NCI-H82 treated with DMSO at 0.1 percent for 48 hours (cell line): Measurements from ENCODE around the gene SULT4A1.
"Not testable (repeated sequence)": the region's sequence is repeated elsewhere in the genome, so short reads cannot be mapped to it uniquely, and the experiment has no call there.

Experiments used
- DNase-seq: peaks from one replicate; lab custom pipeline; 2025; ENCODE audit not compliant: unreplicated experiment; lab: John Stamatoyannopoulos, UW

Gene SULT4A1

GRCh38 chr22:43887391-43887790 is 25.1 kb upstream of the SULT4A1 start:
- DNase-seq: no peak

- no peak for DNase-seq
Observed at GRCh38 chr22:43886231-43886630, 23.9 kb upstream of the SULT4A1 start.

- no peak for DNase-seq
Observed at GRCh38 chr22:43885786-43886185, 23.5 kb upstream of the SULT4A1 start.

- no peak for DNase-seq
Observed at GRCh38 chr22:43885319-43885671, 23.0 kb upstream of the SULT4A1 start.

GRCh38 chr22:43884600-43885318 is 22.4 kb upstream of the SULT4A1 start:
- DNase-seq: peak; percentile 8

DNA sequence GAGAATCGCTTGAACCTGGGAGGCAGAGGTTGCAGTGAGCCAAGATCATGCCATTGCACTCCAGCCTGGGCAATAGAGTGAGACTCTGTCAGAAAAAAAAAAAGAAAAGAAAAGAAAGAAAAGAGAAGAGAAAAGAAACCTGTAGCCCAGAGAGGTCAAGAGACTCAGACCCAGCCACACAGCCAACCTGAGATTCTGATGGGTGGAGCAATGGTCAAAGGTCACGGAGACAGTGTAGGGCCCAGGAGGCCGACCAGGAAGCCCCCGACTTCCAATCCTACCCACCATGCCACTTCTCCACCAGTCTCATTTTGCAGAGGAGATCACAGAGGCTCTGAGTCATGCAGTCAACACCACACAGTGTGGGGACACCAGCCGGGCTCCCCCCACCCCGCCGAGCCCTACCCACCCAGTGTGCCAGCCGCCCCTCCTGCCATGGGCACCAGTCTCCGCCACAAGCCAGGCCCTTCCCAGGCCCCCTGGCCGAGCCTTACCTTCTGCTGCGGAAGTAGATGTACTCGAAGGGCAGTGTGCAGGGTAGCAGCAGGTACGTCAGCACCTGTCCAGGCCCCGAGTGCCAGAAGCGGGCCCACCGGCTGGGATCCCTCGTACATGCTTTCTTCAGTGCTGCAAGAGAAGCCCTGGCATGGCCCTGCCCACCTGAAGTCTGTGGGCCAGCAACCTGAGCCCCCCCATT is 21.6 kb upstream of the SULT4A1 start:
- DNase-seq: no peak

- DNase-seq: peak; percentile 34
Observed at GRCh38 chr22:43883012-43883661, 20.8 kb upstream of the SULT4A1 start.

- DNase-seq: no peak
Observed at GRCh38 chr22:43882122-43882767, 19.9 kb upstream of the SULT4A1 start.

- no peak for DNase-seq
Observed at GRCh38 chr22:43881091-43882061, 19.1 kb upstream of the SULT4A1 start.

DNA sequence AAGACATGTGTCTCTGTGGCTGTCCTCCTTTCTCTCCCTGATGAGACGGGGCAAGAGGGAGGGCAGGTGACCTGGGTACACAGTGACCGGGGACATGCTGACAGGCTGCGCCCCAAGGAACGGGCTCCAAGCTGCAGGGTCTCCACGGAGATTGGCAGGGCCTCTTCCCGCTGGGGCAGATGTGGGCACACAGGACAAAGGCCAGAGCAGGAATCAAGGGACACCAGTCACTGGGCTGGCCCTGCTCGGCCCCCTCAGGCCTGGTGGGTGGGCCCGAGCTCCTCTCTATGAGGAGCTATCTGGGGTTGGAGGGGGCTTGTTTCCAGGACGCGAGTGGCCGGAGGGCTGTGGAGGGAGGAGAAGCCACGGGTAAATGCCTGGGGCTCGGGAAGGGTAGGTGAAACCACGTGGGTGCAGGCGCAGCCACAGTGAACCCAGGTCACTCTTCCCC is 18.3 kb upstream of the SULT4A1 start:
- no peak for DNase-seq

DNA sequence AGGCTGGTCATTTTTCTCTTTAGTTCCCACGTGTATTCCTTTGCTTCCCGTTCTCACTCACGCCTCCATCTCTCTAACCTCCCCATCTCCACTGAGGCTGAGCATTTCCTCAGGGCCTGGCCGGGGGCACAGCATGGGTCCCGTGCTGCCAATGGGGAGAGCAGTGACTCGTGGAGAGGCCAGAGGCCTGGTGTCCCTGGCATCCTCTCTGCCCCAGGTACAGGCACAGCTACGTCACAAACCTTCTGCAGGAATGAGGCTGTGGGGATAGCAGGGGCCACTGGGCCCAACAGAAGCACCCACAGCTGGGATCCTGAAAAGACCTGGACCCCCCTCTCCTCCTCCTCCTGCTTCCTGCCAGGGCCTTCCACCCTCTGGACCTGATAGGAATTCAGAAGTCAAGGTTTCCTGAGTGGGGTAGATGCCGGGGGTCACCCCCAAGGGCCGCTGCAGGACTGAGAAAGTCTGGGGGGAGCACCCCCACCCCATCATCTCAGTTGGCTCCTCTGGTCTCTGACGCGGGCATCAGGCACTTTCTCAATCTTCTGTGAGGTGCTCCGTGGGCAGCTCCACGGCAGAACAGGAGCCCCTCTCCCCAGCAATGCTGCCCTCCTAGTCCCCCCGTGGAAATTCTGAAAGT is 17.7 kb upstream of the SULT4A1 start:
- no peak for DNase-seq

DNA sequence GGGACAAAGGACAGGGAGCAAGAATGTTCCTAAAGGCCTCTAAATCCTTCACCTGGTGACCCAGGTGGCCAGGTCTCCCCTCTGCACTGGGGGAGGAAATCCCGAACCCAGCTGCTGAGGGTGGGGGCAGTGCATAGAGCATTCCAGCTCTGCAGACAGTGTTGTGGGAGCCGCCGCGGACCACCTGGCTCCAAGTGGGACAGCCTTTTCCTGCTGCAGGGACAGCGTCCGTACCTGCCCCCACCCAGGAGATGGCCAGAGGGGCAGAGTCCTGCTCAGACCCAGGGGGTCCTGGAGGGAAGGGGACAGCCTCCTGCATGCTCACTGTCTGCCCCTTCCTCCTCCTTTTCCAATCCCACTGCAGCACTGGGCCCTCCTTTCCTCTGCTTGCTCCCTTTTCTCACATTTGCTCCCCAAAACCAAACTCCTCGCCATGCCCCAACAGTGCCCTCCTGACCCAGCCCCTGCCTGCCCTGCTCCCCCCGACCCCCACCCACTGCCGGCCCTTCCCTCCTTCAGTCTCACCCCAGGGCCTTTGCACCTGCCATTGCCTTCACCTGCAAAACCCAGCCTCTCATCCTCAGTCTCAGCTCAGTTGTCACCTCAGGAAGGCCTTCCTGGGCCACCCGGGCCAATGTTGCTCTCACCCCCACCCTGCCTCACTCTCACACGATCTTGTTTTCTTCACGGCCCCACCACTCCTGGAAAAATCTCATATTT is 16.7 kb upstream of the SULT4A1 start:
- no peak for DNase-seq

DNA sequence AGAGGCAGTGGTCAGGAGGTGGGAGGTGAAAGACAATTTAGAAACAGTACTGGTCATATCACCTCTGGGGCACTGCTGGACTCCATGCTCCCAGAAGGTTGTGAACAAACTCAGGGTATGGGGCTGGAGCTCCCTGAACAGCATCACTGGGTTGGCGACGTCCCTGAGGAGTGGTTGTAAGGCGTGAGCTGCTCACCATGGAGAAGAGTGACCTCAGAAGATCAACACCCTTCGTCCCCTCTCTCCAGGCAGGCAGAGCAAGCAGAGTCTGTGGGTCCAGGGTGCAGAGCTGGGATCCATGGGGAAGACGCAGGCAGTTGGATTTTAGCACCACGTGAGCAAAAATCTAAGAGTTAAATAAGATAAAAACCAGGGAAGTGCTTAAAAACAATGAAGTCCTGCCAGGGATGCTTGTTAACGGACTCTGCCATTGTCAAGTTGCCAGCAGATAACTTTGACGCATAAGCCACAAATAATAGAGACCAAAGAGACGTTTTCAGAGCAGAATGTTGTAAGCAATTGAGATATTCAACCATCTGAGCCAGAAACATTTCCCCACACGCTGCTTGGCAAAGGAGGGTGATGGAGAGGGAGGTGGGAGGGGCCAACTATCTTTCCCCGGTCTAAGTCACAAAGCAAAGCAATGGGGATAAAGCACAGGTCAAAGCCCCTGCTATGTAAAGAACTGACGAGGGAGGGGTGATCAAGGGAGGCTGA is 15.9 kb upstream of the SULT4A1 start:
- no peak for DNase-seq

DNA sequence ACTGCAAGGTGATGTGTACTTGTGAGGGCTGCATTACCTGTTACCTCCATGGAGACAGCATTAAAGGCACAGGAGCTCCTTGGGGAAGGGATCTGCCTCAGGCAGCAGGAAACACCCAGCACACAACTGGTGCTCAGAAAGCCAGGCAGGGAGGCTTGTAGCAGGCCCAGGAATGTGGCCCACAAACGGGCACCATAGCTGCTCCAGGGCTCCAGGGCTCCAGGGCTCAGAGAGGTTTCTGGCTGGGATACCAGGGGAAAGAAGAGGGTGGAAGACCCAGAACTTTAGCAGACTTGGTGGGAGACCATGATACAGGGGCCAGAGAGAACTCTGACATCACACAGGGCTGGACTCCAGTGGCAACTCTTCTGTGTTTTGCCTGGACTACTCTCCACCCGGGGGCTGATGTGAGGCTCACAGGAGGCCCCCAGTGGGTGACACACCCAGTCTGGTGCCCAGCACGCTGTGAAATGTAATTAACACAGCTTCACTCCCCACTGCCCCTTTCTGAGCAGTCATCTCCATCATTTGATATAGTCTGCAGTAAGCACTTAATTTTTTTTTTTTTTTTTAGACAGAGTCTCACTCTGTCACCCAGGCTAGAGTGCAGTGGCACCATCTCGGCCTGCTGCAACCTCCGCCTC is 14.7 kb upstream of the SULT4A1 start:
- no peak for DNase-seq

GRCh38 chr22:43869799-43870198 is 7.5 kb upstream of the SULT4A1 start:
- DNase-seq: no peak

DNA sequence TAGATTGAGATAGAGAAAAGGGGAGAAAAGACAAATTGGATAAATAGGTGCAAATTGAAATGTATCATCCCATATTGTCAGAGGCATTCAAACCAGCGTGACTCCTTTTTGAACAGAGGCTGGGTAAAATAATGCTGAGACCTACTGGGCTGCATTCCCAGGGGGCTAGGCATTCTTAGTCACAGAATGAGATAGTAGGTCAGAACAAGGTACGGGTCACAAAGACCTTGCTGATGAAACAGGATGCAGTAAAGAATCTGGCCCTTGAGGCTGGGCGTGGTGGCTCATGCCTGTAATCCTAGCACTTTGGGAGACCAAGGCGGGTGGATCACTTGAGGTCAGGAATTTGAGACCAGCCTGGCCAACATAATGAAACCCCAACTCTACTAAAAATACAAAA is 6.7 kb upstream of the SULT4A1 start:
- not testable (repeated sequence) for DNase-seq

- no peak for DNase-seq
Observed at GRCh38 chr22:43867839-43868635, 5.7 kb upstream of the SULT4A1 start.

- no peak for DNase-seq
Observed at GRCh38 chr22:43862882-43863202, 529 bp upstream of the SULT4A1 start.
